Measurements from ENCODE around the gene KLK15.

GRCh38 chr19:50818859-50819472, 14.4 kb downstream of the KLK15 start:
- TF ChIP-seq, protein P1, sequence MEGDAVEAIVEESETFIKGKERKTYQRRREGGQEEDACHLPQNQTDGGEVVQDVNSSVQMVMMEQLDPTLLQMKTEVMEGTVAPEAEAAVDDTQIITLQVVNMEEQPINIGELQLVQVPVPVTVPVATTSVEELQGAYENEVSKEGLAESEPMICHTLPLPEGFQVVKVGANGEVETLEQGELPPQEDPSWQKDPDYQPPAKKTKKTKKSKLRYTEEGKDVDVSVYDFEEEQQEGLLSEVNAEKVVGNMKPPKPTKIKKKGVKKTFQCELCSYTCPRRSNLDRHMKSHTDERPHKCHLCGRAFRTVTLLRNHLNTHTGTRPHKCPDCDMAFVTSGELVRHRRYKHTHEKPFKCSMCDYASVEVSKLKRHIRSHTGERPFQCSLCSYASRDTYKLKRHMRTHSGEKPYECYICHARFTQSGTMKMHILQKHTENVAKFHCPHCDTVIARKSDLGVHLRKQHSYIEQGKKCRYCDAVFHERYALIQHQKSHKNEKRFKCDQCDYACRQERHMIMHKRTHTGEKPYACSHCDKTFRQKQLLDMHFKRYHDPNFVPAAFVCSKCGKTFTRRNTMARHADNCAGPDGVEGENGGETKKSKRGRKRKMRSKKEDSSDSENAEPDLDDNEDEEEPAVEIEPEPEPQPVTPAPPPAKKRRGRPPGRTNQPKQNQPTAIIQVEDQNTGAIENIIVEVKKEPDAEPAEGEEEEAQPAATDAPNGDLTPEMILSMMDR (IDR thresholded peaks at IDR 0.05): no peak
- TF ChIP-seq POLR2A (IDR thresholded peaks at IDR 0.05) (no peak), EP300 (IDR thresholded peaks at IDR 0.05) (no peak), POLR2AphosphoS5 (IDR thresholded peaks at IDR 0.05) (no peak)

Measured in gastroesophageal sphincter (tissue), 3 donors.